ENCODE data around the gene GNA12.

GNA12 gene

DNA sequence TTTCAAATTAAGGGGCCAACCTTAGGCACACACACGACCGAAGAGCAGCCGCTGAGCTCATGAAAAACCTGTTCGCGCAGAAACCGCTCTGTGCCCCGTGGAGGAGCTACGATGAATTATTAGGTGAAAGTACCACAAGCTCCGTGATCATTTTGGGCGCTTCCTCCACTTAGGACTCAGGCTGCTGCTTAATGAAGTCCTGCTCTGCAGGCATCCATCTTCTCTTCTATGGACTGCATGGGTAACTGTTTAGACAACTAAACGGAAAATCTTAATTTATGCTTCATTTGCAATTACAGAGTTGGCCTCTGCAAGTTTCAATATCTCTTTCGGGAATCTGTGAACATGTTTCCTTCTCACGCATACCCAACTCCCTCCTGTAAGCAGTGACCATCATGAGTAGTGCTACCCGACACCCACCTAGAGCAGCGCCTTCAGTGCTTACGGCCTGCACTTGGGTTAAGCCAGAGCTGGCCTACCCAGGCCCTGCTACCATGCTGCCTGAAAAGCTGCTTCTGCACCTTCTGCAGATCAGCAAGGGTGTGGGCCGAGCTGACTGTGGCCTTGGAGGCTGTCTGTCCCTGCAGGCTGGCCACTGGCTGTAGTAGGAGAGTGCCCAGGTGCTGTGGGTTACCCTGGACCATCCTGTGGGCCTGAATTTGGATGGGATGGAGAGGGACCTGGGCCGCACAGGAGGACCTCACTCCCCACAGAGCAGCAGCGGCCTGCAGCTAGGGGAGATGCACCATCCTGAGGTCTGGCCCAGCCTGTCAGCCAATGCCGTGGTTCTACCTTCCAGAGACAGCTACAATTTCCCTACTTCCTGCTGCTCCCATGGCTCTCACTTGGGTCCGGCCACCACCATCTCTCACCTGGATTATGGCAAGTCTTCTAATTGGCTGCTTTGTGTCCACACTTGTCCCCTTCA, 36.0 kb downstream of the GNA12 start:
- Histone ChIP-seq H3K9me3 (no peaks in the 10 kb centered on the region), H3K27me3 (no peaks in the 10 kb centered on the region), H3K4me3 (ENCODE audit: low read depth, low read length) (peak overlapping the region; percentile 15), H3K36me3 (no peaks in the 10 kb centered on the region), H3K4me1 (peaks cover 2% of the 10 kb centered on the region; the same call in 1 of the 2 replicates)
- DNase-seq = peak; percentile 34
- TF ChIP-seq, protein P1, sequence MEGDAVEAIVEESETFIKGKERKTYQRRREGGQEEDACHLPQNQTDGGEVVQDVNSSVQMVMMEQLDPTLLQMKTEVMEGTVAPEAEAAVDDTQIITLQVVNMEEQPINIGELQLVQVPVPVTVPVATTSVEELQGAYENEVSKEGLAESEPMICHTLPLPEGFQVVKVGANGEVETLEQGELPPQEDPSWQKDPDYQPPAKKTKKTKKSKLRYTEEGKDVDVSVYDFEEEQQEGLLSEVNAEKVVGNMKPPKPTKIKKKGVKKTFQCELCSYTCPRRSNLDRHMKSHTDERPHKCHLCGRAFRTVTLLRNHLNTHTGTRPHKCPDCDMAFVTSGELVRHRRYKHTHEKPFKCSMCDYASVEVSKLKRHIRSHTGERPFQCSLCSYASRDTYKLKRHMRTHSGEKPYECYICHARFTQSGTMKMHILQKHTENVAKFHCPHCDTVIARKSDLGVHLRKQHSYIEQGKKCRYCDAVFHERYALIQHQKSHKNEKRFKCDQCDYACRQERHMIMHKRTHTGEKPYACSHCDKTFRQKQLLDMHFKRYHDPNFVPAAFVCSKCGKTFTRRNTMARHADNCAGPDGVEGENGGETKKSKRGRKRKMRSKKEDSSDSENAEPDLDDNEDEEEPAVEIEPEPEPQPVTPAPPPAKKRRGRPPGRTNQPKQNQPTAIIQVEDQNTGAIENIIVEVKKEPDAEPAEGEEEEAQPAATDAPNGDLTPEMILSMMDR (IDR thresholded peaks at IDR 0.05; ENCODE audit: low read depth, low read length) = no peak

DNA sequence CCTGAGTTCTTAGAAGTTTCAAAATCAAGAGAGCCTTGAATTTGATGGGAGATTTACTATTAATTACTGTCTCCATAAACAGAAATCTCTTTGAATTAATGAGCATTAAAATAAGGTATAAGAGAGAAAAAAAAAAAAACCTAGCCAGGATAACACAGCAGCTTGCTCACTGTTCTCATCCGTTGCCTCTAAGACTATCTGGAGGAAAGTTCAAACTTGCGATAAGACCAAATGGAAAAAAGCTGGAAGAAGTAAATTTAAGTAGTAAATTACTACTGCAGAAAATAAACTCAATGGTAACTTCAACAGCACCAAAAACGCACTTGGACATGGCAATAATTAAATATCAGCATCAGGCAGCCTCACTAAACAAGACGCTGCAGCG, 36.7 kb downstream of the GNA12 start:
- TF ChIP-seq, protein P1 (IDR thresholded peaks at IDR 0.05; ENCODE audit: low read depth, low read length) = no peak
- Histone ChIP-seq H3K4me1 (peaks cover 7% of the 10 kb centered on the region; the same call in 1 of the 2 replicates), H3K27me3 (no peaks in the 10 kb centered on the region), H3K36me3 (no peaks in the 10 kb centered on the region), H3K4me3 (ENCODE audit: low read depth, low read length) (peak overlapping the region; percentile 15), H3K9me3 (no peaks in the 10 kb centered on the region)
- DNase-seq = no peak

DNA sequence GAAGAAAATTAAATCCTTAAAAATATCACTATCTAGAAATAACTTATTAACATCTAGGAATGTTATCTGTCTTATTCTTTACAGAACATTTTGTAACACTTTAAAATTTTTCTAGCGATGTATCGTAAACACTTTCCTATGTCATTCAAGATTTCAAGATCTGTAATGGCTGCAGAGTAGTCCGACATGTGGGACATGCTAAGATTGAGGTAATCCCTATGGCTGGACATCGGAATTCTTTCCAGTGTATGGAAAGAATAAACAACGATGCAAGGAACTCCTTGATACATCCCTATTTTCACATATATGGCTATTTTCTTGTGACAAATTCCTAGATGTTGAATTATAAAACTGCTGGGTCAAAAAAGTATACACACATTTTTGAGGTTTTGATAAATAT, 37.5 kb downstream of the GNA12 start:
- Histone ChIP-seq H3K36me3 (no peaks in the 10 kb centered on the region), H3K9me3 (no peaks in the 10 kb centered on the region), H3K4me1 (peaks cover 7% of the 10 kb centered on the region; the same call in 1 of the 2 replicates), H3K4me3 (ENCODE audit: low read depth, low read length) (no peak overlapping the region), H3K27me3 (no peaks in the 10 kb centered on the region)
- DNase-seq = no peak
- TF ChIP-seq, protein P1 (IDR thresholded peaks at IDR 0.05; ENCODE audit: low read depth, low read length) = no peak

DNA sequence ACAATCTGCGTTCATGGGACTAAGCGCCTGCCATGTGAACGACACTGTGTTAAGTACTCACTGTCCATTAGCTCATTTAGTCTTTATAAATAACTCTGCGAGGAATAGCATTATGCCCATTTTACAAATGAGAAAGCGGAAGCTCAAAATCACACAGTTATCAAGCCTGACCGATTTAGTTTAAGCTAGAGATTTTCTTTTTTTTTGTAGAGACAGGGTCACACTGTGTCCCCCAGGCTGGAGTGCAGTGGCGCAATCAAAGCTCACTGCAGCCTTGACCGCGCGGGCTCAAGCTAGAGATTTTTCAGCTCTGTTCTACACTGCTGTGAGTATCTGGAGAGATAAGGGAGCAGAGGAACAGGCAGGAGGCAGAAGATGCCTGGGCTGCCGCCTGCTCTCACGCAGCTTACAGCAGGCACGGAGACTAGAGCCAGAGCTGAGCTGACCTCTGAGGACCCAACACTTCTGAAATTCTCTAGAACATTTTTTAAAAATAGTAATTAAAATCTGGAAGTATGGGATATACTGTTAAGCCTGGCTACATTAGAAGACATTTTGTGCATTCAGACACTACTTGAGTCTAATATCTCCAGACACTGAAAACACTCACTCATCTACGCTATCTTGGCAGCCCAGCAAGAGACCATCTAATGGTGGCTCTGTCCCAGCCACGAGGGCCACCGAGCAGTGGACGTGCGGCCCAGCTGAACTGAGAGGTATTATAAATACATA, 38.7 kb downstream of the GNA12 start:
- no peak for DNase-seq
- H3K36me3 ChIP-seq = no peaks in the 10 kb centered on the region
- no peaks in the 10 kb centered on the region for H3K9me3 ChIP-seq
- H3K27me3 ChIP-seq = no peaks in the 10 kb centered on the region
- no peak overlapping the region for H3K4me3 ChIP-seq (ENCODE audit: low read depth, low read length)
- TF ChIP-seq, protein P1 (IDR thresholded peaks at IDR 0.05; ENCODE audit: low read depth, low read length) = no peak
- peaks cover 7% of the 10 kb centered on the region; the same call in 1 of the 2 replicates for H3K4me1 ChIP-seq

DNA sequence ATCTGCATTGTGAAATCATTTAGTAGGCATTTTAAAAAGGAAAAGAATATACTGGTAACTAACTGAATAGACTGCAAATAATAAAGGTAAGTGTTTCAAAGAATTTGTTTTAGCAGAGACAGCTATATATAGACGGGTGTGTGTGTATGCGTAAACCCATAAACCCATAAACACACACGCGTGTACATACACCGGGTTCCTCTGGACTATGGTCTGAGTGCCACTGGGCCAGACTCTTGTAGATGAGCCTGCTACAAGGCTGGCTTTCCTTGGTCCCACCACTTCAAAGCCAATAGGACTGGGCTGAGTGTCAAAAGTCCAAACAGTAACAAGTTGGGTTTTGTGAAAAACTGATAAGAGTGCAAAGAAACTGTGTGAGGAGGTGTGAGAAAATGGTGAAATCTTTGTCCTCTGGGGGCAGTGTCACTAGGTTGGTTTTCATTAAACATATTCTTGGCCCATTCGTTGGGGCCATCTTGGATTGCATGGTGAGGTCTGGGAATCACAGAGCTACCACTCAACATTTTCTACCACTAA, 39.8 kb downstream of the GNA12 start:
- Histone ChIP-seq H3K27me3 (no peaks in the 10 kb centered on the region), H3K9me3 (no peaks in the 10 kb centered on the region), H3K4me1 (peaks cover 7% of the 10 kb centered on the region; the same call in 1 of the 2 replicates), H3K36me3 (no peaks in the 10 kb centered on the region), H3K4me3 (ENCODE audit: low read depth, low read length) (no peak overlapping the region)
- TF ChIP-seq, protein P1 (IDR thresholded peaks at IDR 0.05; ENCODE audit: low read depth, low read length) = no peak
- DNase-seq = no peak

Data from BE2C (cell line).